Thoracic aorta (tissue), 2 donors: ENCODE measurements around the gene RHBDL2. TPM values are rescaled to one million over a fixed set of nuclear protein-coding genes. Genes with fewer than 3 reads are reported as not detected.

ENCODE experiments used
- ATAC-seq: fragments of 150-250 bp; one replicate; pipeline ENCODE4 v1.8.0; 2017; ENCODE audit warnings: low read depth; ENCODE audit not compliant: insufficient number of reproducible peaks, low FRiP score
- DNase-seq: peaks from one replicate; pipeline ENCODE4 v3.0.0-alpha.2; 2020; ENCODE audit warnings: low spot score
- H3K27ac ChIP-seq, 2 donors: fragments of 200-600 bp; sonication (generic); 1 replicate in 1 of 2; 2 replicates in 1 of 2; pipeline ENCODE4 v1.5.1; 2016; ENCODE audit warnings: mild to moderate bottlenecking in 2 of 2, moderate library complexity in 2 of 2
- H3K27me3 ChIP-seq: fragments of 200-600 bp; sonication (generic); replicated peaks from 2 replicates; pipeline ENCODE4 v1.6.0; 2016; ENCODE audit warnings: mild to moderate bottlenecking; ENCODE audit not compliant: insufficient read depth
- H3K36me3 ChIP-seq: fragments of 200-600 bp; sonication (generic); one replicate; pipeline ENCODE4 v1.5.1; 2016
- H3K4me1 ChIP-seq, 2 donors: fragments of 200-600 bp; sonication (generic); 1 replicate in 1 of 2; 2 replicates in 1 of 2; pipeline versions ENCODE4 v1.5.1 to v1.6.0; 2016; ENCODE audit warnings: low read depth in 2 of 2, mild to moderate bottlenecking in 1 of 2; ENCODE audit not compliant: control insufficient read depth in 1 of 2
- H3K4me3 ChIP-seq: fragments of 200-600 bp; sonication (generic); 2 replicates; pipeline ENCODE4 v1.5.1; 2016; ENCODE audit warnings: mild to moderate bottlenecking
- H3K9me3 ChIP-seq: fragments of 200-600 bp; sonication (generic); 2 replicates; pipeline ENCODE4 v1.5.1; 2016
- total RNA-seq, 2 donors: library from RNA; depleted of rRNA; stranded (reverse); fragments of >200 nt; gene quantifications; one replicate each; pipeline versions ENCODE4 v1.1.0 to v1.2.3, GENCODE V29; 2016
- TF ChIP-seq, protein P1 (sequence below): fragments of 200-600 bp; sonication (generic); IDR thresholded peaks from one replicate; pipeline ENCODE4 v1.5.1; 2019; ENCODE audit warnings: antibody characterized with exemption

Gene RHBDL2
- total RNA-seq, 2 donors from 2014 or later, result 0.85 TPM; not detected in 1

DNA sequence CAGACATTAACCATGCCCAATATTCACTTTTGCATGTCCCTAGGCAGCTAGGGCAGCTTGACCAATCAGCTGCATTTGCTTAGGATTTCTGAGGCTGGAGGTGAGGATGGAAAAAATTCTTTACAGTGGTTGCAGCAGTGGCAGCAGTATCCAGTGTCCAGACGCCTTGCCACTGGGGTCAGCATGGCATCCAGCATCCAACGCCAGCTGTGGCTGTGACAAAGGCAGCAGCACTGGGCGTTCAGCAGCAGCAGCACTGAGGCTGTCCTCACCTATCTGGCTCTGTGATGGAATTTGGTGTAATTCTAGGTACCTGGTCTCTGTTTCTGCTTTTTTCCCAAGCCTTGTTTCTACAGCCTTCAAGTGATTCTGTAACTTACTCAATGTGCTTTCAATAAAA is 15.5 kb downstream of the RHBDL2 start:
- TF ChIP-seq, protein P1, sequence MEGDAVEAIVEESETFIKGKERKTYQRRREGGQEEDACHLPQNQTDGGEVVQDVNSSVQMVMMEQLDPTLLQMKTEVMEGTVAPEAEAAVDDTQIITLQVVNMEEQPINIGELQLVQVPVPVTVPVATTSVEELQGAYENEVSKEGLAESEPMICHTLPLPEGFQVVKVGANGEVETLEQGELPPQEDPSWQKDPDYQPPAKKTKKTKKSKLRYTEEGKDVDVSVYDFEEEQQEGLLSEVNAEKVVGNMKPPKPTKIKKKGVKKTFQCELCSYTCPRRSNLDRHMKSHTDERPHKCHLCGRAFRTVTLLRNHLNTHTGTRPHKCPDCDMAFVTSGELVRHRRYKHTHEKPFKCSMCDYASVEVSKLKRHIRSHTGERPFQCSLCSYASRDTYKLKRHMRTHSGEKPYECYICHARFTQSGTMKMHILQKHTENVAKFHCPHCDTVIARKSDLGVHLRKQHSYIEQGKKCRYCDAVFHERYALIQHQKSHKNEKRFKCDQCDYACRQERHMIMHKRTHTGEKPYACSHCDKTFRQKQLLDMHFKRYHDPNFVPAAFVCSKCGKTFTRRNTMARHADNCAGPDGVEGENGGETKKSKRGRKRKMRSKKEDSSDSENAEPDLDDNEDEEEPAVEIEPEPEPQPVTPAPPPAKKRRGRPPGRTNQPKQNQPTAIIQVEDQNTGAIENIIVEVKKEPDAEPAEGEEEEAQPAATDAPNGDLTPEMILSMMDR, result no peak

DNA sequence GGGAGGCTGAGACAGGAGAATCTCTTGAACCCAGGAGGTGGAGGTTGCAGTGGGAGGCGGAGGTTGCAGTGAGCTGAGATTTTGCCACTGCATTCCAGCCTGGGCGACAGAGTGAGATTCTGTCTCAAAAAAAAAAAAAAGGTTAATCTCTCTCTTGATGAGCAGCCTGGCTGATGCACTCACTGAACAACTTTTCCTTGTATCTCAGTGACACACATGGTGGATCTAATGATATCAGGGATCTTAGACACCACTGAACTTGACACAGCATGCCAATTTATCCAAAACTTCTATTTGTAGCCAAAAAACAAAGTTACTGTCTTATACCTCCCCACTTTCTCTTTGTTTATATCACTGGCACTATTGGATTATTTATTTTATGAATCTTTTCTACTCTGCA is 16.2 kb downstream of the RHBDL2 start:
- no peak for DNase-seq
- Histone ChIP-seq H3K4me3 (no peak overlapping the region), H3K27ac (no peak overlapping the region), H3K36me3 (no peaks in the 10 kb centered on the region), H3K4me1 (no peaks in the 10 kb centered on the region), H3K9me3 (no peaks in the 10 kb centered on the region), H3K27me3 (no peaks in the 10 kb centered on the region)
- no peak for ATAC-seq
- TF ChIP-seq, protein P1, result no peak

More for the DNA sequence above, 15.5 kb downstream of the RHBDL2 start:
- H3K27ac ChIP-seq, result no peak overlapping the region
- no peaks in the 10 kb centered on the region for H3K27me3 ChIP-seq
- no peak for DNase-seq
- ATAC-seq, result no peak
- H3K4me3 ChIP-seq, result no peak overlapping the region
- H3K4me1 ChIP-seq, result no peaks in the 10 kb centered on the region
- H3K36me3 ChIP-seq, result no peaks in the 10 kb centered on the region
- H3K9me3 ChIP-seq, result no peaks in the 10 kb centered on the region

DNA sequence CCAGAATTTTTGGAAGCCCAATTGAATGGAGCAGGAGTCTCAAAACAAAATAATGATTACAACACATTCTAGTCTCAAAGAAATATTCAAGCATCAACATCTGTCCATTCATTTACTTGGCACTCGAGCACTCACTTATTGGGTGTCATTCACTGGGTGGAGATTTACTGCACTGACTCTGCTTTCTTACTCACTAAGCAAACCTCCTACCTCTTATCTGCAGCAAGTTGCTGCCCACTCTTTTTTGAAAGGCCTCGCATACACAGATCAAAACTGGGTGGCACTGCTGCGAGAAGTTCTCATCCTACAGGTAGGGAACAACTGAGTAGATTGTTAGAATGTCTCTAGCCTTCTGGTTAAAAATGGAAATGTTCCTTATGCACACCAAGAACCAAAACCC is 18.0 kb downstream of the RHBDL2 start:
- Histone ChIP-seq H3K27me3 (no peaks in the 10 kb centered on the region), H3K27ac (no peak overlapping the region), H3K4me1 (no peaks in the 10 kb centered on the region), H3K36me3 (no peaks in the 10 kb centered on the region), H3K9me3 (no peaks in the 10 kb centered on the region), H3K4me3 (no peak overlapping the region)
- TF ChIP-seq, protein P1, result no peak
- no peak for ATAC-seq
- no peak for DNase-seq

DNA sequence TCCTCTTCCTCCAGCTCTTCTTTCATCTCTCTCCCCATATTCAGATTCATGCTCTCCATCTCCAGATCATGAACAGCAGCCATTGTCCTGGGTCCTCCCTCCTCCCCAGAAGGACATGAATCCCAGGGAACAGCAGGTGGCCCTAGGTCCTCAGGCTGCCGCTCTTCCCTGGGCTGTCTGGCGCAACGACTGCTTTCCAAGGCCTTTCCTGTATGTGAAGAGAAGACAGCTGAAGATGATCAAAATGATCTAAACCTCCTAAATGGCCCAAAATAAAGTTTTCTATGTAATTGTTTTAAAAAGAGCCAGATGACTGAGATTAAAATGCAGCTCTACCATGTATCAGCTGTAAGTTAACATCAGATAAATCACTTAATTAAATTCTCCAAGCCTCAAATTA is 22.5 kb downstream of the RHBDL2 start:
- no peak overlapping the region for H3K27ac ChIP-seq
- H3K4me3 ChIP-seq, result no peak overlapping the region
- no peaks in the 10 kb centered on the region for H3K36me3 ChIP-seq
- no peaks in the 10 kb centered on the region for H3K4me1 ChIP-seq
- ATAC-seq, result no peak
- H3K27me3 ChIP-seq, result no peaks in the 10 kb centered on the region
- TF ChIP-seq, protein P1, result no peak
- DNase-seq, result no peak
- H3K9me3 ChIP-seq, result no peaks in the 10 kb centered on the region

DNA sequence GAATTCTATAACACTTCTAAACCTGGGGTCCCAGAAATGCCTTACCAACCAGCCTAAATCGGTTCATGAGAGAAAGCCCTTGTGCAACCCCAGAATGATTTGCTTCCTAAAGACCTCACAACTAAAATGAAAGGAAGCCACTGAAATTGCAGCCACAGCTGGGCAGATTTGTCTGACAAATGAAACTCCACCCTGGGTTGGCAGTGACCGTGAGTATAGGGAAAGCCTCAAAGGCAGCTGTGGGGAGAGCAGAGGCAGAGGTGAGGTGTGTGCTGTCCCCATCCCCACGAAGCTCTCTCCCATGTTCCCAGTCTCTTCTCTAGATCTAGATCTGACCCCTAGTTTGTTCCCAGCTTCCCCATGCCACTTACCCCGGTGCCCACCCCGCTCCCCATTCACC is 23.1 kb downstream of the RHBDL2 start:
- Histone ChIP-seq H3K27me3 (no peaks in the 10 kb centered on the region), H3K4me1 (no peaks in the 10 kb centered on the region), H3K27ac (no peak overlapping the region), H3K9me3 (no peaks in the 10 kb centered on the region), H3K4me3 (no peak overlapping the region), H3K36me3 (no peaks in the 10 kb centered on the region)
- TF ChIP-seq, protein P1, result no peak
- ATAC-seq, result no peak
- DNase-seq, result no peak
